IMR-90 (cell line): Measurements from ENCODE around the gene FNBP1. TPM values are rescaled to one million over a fixed set of nuclear protein-coding genes. Genes with fewer than 3 reads are reported as not detected.

Experiments used
- ATAC-seq: fragments of 200-7000 bp; cut with Tn5 transposase; 2 replicates; pipeline ENCODE4 v1.9.1; 2020; ENCODE audit warnings: low read depth, mild to moderate bottlenecking, moderate library complexity
- BruUV-seq: library from RNA; stranded (reverse); fragments of 400-500 nt; replicated peaks from 2 replicates; lab custom pipeline; 2021; lab: Mats Ljungman, UMichigan
- CTCF ChIA-PET: fragments of 300-600 bp; formaldehyde crosslinking; extraction: SDS; loops from one replicate; lab custom pipeline; 2021; ENCODE audit warnings: antibody characterized with exemption; lab: Yijun Ruan, JAX
- POLR2A ChIA-PET: fragments of 300-600 bp; sonication (Branson Sonifier 250); formaldehyde crosslinking; loops from one replicate; lab custom pipeline; 2022; ENCODE audit warnings: antibody characterized with exemption; ENCODE audit not compliant: unreplicated experiment; lab: Charles Lee
- DNase-seq: peaks from one replicate; pipeline ENCODE4 v3.0.0; 2013
- H2AFZ ChIP-seq: replicated peaks from 2 replicates; pipeline ENCODE3; 2013; ENCODE audit warnings: low read length, mild to moderate bottlenecking; ENCODE audit not compliant: poor library complexity
- H2AK5ac ChIP-seq: 2 replicates; pipeline ENCODE4 v1.6.1; 2013; ENCODE audit warnings: low read depth, low read length, inconsistent platforms
- H2AK9ac ChIP-seq: replicated peaks from 2 replicates; pipeline ENCODE3; 2013; ENCODE audit warnings: mild to moderate bottlenecking, low read depth, low read length, moderate library complexity; ENCODE audit not compliant: poor library complexity
- H2BK120ac ChIP-seq: 2 replicates; pipeline ENCODE4 v1.6.1; 2013; ENCODE audit warnings: low read depth, low read length, inconsistent platforms
- H2BK15ac ChIP-seq: 3 replicates; pipeline ENCODE4 v1.6.1; 2013; ENCODE audit warnings: low read depth, low read length, inconsistent platforms
- H2BK20ac ChIP-seq: 2 replicates; pipeline ENCODE4 v1.6.1; 2013; ENCODE audit warnings: low read depth, mild to moderate bottlenecking, inconsistent platforms, low read length, moderate library complexity
- H2BK5ac ChIP-seq: 2 replicates; pipeline ENCODE4 v1.6.1; 2013; ENCODE audit warnings: mild to moderate bottlenecking, low read depth, low read length, inconsistent platforms; ENCODE audit not compliant: poor library complexity, severe bottlenecking
- H3K14ac ChIP-seq: replicated peaks from 2 replicates; pipeline ENCODE4 v1.6.1; 2013; ENCODE audit warnings: low read depth, low read length, inconsistent platforms
- H3K18ac ChIP-seq: 2 replicates; pipeline ENCODE4 v1.6.1; 2013; ENCODE audit warnings: low read depth, low read length, control low read depth
- H3K23ac ChIP-seq: 2 replicates; pipeline ENCODE4 v1.6.1; 2013; ENCODE audit warnings: low read depth, low read length, inconsistent platforms
- H3K27ac ChIP-seq: 2 replicates; pipeline ENCODE4 v1.5.1; 2013; ENCODE audit warnings: mild to moderate bottlenecking, control low read depth, low read length; ENCODE audit not compliant: insufficient read depth
- H3K27me3 ChIP-seq: 2 replicates; pipeline ENCODE4 v1.6.1; 2013; ENCODE audit warnings: low read length; ENCODE audit not compliant: control insufficient read depth, insufficient read depth
- H3K36me3 ChIP-seq: 2 replicates; pipeline ENCODE4 v1.6.1; 2013; ENCODE audit warnings: low read length, mixed read lengths; ENCODE audit not compliant: control insufficient read depth, insufficient read depth
- H3K4ac ChIP-seq: 2 replicates; pipeline ENCODE4 v1.6.1; 2013; ENCODE audit warnings: low read depth, low read length, inconsistent platforms
- H3K4me1 ChIP-seq: 2 replicates; pipeline ENCODE4 v1.6.1; 2013; ENCODE audit warnings: low read length, mixed read lengths; ENCODE audit not compliant: control insufficient read depth, insufficient read depth
- H3K4me2 ChIP-seq: 2 replicates; pipeline ENCODE4 v1.6.1; 2013; ENCODE audit warnings: low read depth, mild to moderate bottlenecking, control low read depth, low read length, moderate library complexity
- H3K4me3 ChIP-seq: 2 replicates; pipeline ENCODE4 v1.5.1; 2013; ENCODE audit warnings: low read depth, mild to moderate bottlenecking, control low read depth, low read length, moderate library complexity; ENCODE audit not compliant: insufficient read depth
- H3K56ac ChIP-seq: 2 replicates; pipeline ENCODE4 v1.6.1; 2013; ENCODE audit warnings: low read length, inconsistent platforms; ENCODE audit not compliant: insufficient read depth; ENCODE audit errors: extremely low read depth
- H3K79me1 ChIP-seq, 2 experiments: 2 replicates each; pipeline ENCODE4 v1.6.1; 2013; ENCODE audit warnings: low read length in 2 of 2, inconsistent platforms in 1 of 2, low read depth in 1 of 2
- H3K9ac ChIP-seq: 2 replicates; pipeline ENCODE4 v1.6.1; 2013; ENCODE audit warnings: low read depth, low read length, control low read depth
- H3K9me1 ChIP-seq: 2 replicates; pipeline ENCODE4 v1.6.1; 2013; ENCODE audit warnings: low read length, inconsistent platforms; ENCODE audit not compliant: insufficient read depth
- H3K9me3 ChIP-seq: 2 replicates; pipeline ENCODE4 v1.6.1; 2013; ENCODE audit warnings: low read length; ENCODE audit not compliant: control insufficient read depth, insufficient read depth
- H4K20me1 ChIP-seq: 2 replicates; pipeline ENCODE4 v1.6.1; 2013; ENCODE audit warnings: low read length, inconsistent platforms; ENCODE audit not compliant: insufficient read depth
- H4K5ac ChIP-seq: 2 replicates; pipeline ENCODE4 v1.6.1; 2013; ENCODE audit warnings: mild to moderate bottlenecking, low read depth, low read length, control low read depth
- H4K8ac ChIP-seq, 2 experiments: 2 replicates each; pipeline ENCODE4 v1.6.1; 2013; ENCODE audit warnings: low read depth in 2 of 2, low read length in 2 of 2, control low read depth in 1 of 2, inconsistent platforms in 1 of 2
- H4K91ac ChIP-seq: 2 replicates; pipeline ENCODE4 v1.6.1; 2013; ENCODE audit warnings: low read depth, low read length, inconsistent platforms; ENCODE audit not compliant: insufficient read depth
- BHLHE40 ChIP-seq: fragments of 150-350 bp; IDR thresholded peaks from 2 replicates; pipeline ENCODE4 v1.6.1; 2016; ENCODE audit warnings: mild to moderate bottlenecking, low read depth, low read length
- CEBPB ChIP-seq: IDR thresholded peaks from 2 replicates; pipeline ENCODE4 v1.6.1; 2012; ENCODE audit warnings: low read depth, low read length, improper control_type of control experiment
- FOS ChIP-seq: fragments of 150-350 bp; IDR thresholded peaks from 2 replicates; pipeline ENCODE4 v1.6.1; 2016; ENCODE audit warnings: low read depth, low read length
- MAFK ChIP-seq: IDR thresholded peaks from 2 replicates; pipeline ENCODE4 v1.6.1; 2012; ENCODE audit warnings: low read depth, low read length, improper control_type of control experiment
- MAZ ChIP-seq: IDR thresholded peaks from 2 replicates; pipeline ENCODE4 v1.6.1; 2012; ENCODE audit warnings: low read depth, mild to moderate bottlenecking, low read length, improper control_type of control experiment, moderate library complexity, borderline replicate concordance
- MXI1 ChIP-seq: IDR thresholded peaks from 2 replicates; pipeline ENCODE4 v1.6.1; 2012; ENCODE audit warnings: low read depth, mild to moderate bottlenecking, low read length, moderate library complexity, borderline replicate concordance
- NFE2L2 ChIP-seq: fragments of 150-350 bp; IDR thresholded peaks from 2 replicates; pipeline ENCODE4 v1.6.1; 2016; ENCODE audit warnings: low read depth, mild to moderate bottlenecking, low read length
- POLR2A ChIP-seq: IDR thresholded peaks from 2 replicates; pipeline ENCODE4 v1.6.1; 2012; ENCODE audit warnings: mild to moderate bottlenecking, low read depth, low read length
- RCOR1 ChIP-seq: IDR thresholded peaks from 2 replicates; pipeline ENCODE4 v1.6.1; 2012; ENCODE audit warnings: mild to moderate bottlenecking, low read length, improper control_type of control experiment; ENCODE audit not compliant: insufficient replicate concordance
- RFX5 ChIP-seq: IDR thresholded peaks from 2 replicates; pipeline ENCODE4 v1.8.0; 2012; ENCODE audit warnings: low read depth, mild to moderate bottlenecking, low read length, moderate library complexity
- SMC3 ChIP-seq: fragments of 150-350 bp; IDR thresholded peaks from 2 replicates; pipeline ENCODE4 v1.6.1; 2016; ENCODE audit warnings: low read depth, mild to moderate bottlenecking, antibody characterized with exemption, low read length, moderate library complexity
- WGBS, 2 experiments: methylation state at CpG; one replicate each; pipeline versions ENCODE4 v1.1.5 to v1.1.7; 2013; ENCODE audit warnings: missing lambda C conversion rate in 2 of 2; ENCODE audit not compliant: insufficient read length in 1 of 2; ENCODE audit errors: extremely low coverage in 2 of 2; 5-methylcytosine and 5-hydroxymethylcytosine counted together
- dilution Hi-C: fragments of 300-500 bp; cut with HindIII; formaldehyde crosslinking; loops from one replicate; pipeline ENCODE4 v1.14.3; 2018; ENCODE audit warnings: low sequenced_read_pairs; ENCODE audit not compliant: unreplicated experiment
- in situ Hi-C: fragments of 300-500 bp; cut with MboI; formaldehyde crosslinking; loops from 3 replicates; pipeline ENCODE4 v1.14.3; 2019; ENCODE audit warnings: low sequenced_read_pairs, inconsistent platforms, mixed read lengths
- intact Hi-C: fragments of 100-400 bp; cut with micrococcal nuclease; formaldehyde crosslinking; loops from 2 replicates; pipeline ENCODE4 v1.10.0; 2022
- polyA plus RNA-seq, 3 experiments: library from polyadenylated mRNA; depleted of rRNA; stranded (reverse); fragments of >200 nt; gene quantifications; 2 replicates each; pipeline ENCODE4 v1.2.3, GENCODE V29; 2012; ENCODE audit warnings: low replicate concordance in 1 of 3
- total RNA-seq: library from RNA; depleted of rRNA; stranded (reverse); fragments of >200 nt; gene quantifications from 2 replicates; pipeline ENCODE4 v1.2.3, GENCODE V29; 2012
- TF ChIP-seq, protein P1 (sequence below): fragments of 150-350 bp; IDR thresholded peaks from 2 replicates; pipeline ENCODE4 v1.6.1; 2017; ENCODE audit warnings: mild to moderate bottlenecking, antibody characterized with exemption, low read length, low read depth

The FNBP1 gene
- total and polyA plus RNA-seq, 2 of the 4 experiments (the other 2 are of a cell fraction): 10.3 to 15.4 TPM

DNA sequence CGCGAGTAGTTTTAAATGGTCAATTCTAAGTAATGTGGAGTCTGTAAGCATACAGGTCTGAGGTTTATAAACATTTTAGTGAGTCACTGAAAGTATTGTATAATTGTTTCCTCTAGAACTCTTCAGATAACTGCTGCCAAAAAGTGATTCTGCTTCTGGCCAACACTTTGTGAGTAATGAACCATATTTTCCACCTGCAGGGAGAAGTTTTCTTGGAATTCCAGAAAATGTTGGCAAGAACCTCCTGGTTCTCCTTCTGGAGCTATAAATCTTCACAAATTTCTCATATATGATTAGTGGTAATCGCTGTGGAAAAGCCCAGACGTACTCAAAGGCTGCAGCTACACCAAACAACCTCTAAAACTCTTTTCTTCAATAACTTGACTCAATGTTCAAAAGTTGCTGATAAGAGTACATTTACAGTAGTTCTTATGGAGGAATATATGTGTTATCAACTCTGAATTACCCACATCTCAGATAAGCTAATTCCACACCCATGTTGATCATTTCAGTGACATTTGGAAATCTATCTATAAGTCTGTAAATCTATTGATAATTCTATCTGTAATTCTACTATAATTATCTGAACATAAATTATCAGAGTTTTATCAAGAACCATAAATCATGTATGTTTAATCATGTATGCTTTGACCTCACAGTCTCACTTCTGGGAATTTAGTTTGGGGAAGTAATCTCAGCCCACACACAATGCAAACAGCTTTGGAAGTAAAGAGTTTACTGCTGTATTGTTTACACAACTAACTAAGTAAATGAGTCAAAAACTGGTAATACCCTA, 74.1 kb downstream of the FNBP1 start:
- peaks cover 20% of the 10 kb centered on the region for H3K4me1 ChIP-seq
- no peak overlapping the region for H3K4me3 ChIP-seq
- H3K79me1 ChIP-seq: peaks cover 3 to 15% of the 10 kb centered on the region in 2 experiments; a peak in 3 of 4 replicates
- BruUV-seq: no TSS peak
- H3K4ac ChIP-seq: no peak overlapping the region
- no peaks in the 10 kb centered on the region for H3K9me3 ChIP-seq
- ChIA-PET CTCF (no interaction called here), POLR2A (no interaction called here)
- peak; percentile 64; the same call in 1 of the 2 replicates for TF ChIP-seq FOS
- no peak for TF ChIP-seq RCOR1
- TF ChIP-seq NFE2L2: no peak
- no peak for TF ChIP-seq POLR2A
- TF ChIP-seq, protein P1, sequence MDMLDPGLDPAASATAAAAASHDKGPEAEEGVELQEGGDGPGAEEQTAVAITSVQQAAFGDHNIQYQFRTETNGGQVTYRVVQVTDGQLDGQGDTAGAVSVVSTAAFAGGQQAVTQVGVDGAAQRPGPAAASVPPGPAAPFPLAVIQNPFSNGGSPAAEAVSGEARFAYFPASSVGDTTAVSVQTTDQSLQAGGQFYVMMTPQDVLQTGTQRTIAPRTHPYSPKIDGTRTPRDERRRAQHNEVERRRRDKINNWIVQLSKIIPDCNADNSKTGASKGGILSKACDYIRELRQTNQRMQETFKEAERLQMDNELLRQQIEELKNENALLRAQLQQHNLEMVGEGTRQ: no peak
- no peak for TF ChIP-seq MXI1
- no peak for TF ChIP-seq RFX5
- TF ChIP-seq SMC3: peak; percentile 10; the same call in 1 of the 2 replicates
- peak; percentile 5; the same call in 1 of the 2 replicates for TF ChIP-seq BHLHE40
- TF ChIP-seq CEBPB: 0 out of 2 replicates have a peak, but pooled peaks have one; percentile 26
- no peak for TF ChIP-seq MAFK
- no peak for TF ChIP-seq MAZ
- H3K14ac ChIP-seq: no peak overlapping the region
- H2BK5ac ChIP-seq: no peak overlapping the region
- no peak overlapping the region for H2BK120ac ChIP-seq
- peak overlapping the region; percentile 39; the same call in 1 of the 2 replicates for H3K4me2 ChIP-seq
- no peak overlapping the region for H3K27ac ChIP-seq
- intact Hi-C loops (no loop called here), in situ Hi-C loops (loop anchor here (5.0 kb wide), 1 partner anchor 73 kb away; the partner anchor contains the start of gene FNBP1), dilution Hi-C loops (no loop called here)
- peak; percentile 93 for DNase-seq
- WGBS, 2 experiments: no CpG with 5 or more reads among the region's 4 CpGs
- H4K20me1 ChIP-seq: peaks cover 6% of the 10 kb centered on the region; the same call in 1 of the 2 replicates
- H4K5ac ChIP-seq: no peak overlapping the region
- no peak overlapping the region for H3K56ac ChIP-seq
- H3K9ac ChIP-seq: no peak overlapping the region
- H4K91ac ChIP-seq: no peak overlapping the region
- peak; percentile 69 for ATAC-seq
- no peak overlapping the region for H4K8ac ChIP-seq
- no peak overlapping the region for H3K18ac ChIP-seq
- no peak overlapping the region for H2AK5ac ChIP-seq
- H2AFZ ChIP-seq: no peak overlapping the region
- no peaks in the 10 kb centered on the region for H3K27me3 ChIP-seq
- peaks cover 3% of the 10 kb centered on the region; the same call in 1 of the 2 replicates for H3K36me3 ChIP-seq
- no peak overlapping the region for H3K23ac ChIP-seq
- peaks cover 12% of the 10 kb centered on the region for H3K9me1 ChIP-seq
- no peak overlapping the region for H2AK9ac ChIP-seq
- H2BK20ac ChIP-seq: no peak overlapping the region
- H2BK15ac ChIP-seq: no peak overlapping the region
